Tibial artery (tissue), 4 donors: Measurements from ENCODE around the gene KIFBP.

Experiments
- DNase-seq, 2 donors: peaks; one replicate each; pipeline ENCODE4 v3.0.0-alpha.2; 2019
- H3K27ac ChIP-seq, 2 donors: fragments of 200-600 bp; sonication (generic) in 1 of 2; 1 replicate in 1 of 2; 2 replicates in 1 of 2; pipeline ENCODE4 v1.5.1; 2018 to 2019; ENCODE audit warnings: mild to moderate bottlenecking in 1 of 2
- H3K27me3 ChIP-seq, 2 donors: fragments of 200-600 bp; sonication (generic) in 1 of 2; one replicate each; pipeline versions ENCODE4 v1.5.1 to v1.6.0; 2016 to 2019
- H3K36me3 ChIP-seq, 3 donors: fragments of 200-600 bp; sonication (generic) in 2 of 3; one replicate each; pipeline ENCODE4 v1.5.1; 2016 to 2019; ENCODE audit warnings: mild to moderate bottlenecking in 2 of 3
- H3K4me1 ChIP-seq, 4 donors: fragments of 200-600 bp; sonication (generic) in 2 of 4; 1 replicate in 3 of 4; 2 replicates in 1 of 4; pipeline ENCODE4 v1.5.1; 2016 to 2019
- H3K4me3 ChIP-seq, 2 donors: fragments of 200-600 bp; sonication (generic) in 1 of 2; 1 replicate in 1 of 2; 2 replicates in 1 of 2; pipeline ENCODE4 v1.5.1; 2018 to 2019; ENCODE audit warnings: mild to moderate bottlenecking in 2 of 2
- H3K9me3 ChIP-seq, 3 donors: fragments of 200-600 bp; sonication (generic) in 1 of 3; one replicate each; pipeline ENCODE4 v1.5.1; 2016 to 2019
- intact Hi-C: fragments of 100-400 bp; cut with DNase I; formaldehyde crosslinking; loops from one replicate; pipeline ENCODE4 v1.15.0; 2023; ENCODE audit warnings: low total_unique reads
- TF ChIP-seq, protein P1 (sequence below), 2 experiments: fragments of 200-600 bp in 1 of 2; fragments of 450-650 bp in 1 of 2; IDR thresholded peaks; one replicate each; pipeline ENCODE4 v1.5.1; 2017 to 2019; ENCODE audit warnings: antibody characterized with exemption in 2 of 2, mild to moderate bottlenecking in 1 of 2, moderate library complexity in 1 of 2

KIFBP gene

DNA sequence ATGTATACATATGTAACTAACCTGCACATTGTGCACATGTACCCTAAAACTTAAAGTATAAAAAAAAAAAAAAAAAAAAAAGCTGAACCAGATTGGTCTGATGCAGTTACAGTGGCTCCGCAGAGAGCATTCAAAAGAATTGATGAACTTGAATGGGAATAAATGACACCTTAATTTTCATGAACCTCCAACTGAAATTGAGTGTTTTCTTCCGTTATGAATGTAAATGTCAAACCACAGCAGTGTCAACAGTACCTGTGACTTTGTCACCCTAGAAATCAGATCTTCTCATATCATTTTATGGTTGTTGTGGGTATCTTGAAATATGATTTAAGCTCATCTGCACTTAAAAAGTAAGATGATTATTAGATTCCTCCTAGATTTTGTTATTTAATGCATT, 66.6 kb downstream of the KIFBP start:
- intact Hi-C loops = no loop called here
- H3K27ac ChIP-seq = no peak overlapping the region
- TF ChIP-seq, protein P1, sequence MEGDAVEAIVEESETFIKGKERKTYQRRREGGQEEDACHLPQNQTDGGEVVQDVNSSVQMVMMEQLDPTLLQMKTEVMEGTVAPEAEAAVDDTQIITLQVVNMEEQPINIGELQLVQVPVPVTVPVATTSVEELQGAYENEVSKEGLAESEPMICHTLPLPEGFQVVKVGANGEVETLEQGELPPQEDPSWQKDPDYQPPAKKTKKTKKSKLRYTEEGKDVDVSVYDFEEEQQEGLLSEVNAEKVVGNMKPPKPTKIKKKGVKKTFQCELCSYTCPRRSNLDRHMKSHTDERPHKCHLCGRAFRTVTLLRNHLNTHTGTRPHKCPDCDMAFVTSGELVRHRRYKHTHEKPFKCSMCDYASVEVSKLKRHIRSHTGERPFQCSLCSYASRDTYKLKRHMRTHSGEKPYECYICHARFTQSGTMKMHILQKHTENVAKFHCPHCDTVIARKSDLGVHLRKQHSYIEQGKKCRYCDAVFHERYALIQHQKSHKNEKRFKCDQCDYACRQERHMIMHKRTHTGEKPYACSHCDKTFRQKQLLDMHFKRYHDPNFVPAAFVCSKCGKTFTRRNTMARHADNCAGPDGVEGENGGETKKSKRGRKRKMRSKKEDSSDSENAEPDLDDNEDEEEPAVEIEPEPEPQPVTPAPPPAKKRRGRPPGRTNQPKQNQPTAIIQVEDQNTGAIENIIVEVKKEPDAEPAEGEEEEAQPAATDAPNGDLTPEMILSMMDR (IDR thresholded peaks at IDR 0.05) = no peak
- H3K4me1 ChIP-seq = no peaks in the 10 kb centered on the region
- H3K9me3 ChIP-seq = no peaks in the 10 kb centered on the region
- no peak for DNase-seq
- peaks cover 0 to 5% of the 10 kb centered on the region in 2 donors for H3K27me3 ChIP-seq
- H3K36me3 ChIP-seq = no peaks in the 10 kb centered on the region
- H3K4me3 ChIP-seq = no peak overlapping the region

DNA sequence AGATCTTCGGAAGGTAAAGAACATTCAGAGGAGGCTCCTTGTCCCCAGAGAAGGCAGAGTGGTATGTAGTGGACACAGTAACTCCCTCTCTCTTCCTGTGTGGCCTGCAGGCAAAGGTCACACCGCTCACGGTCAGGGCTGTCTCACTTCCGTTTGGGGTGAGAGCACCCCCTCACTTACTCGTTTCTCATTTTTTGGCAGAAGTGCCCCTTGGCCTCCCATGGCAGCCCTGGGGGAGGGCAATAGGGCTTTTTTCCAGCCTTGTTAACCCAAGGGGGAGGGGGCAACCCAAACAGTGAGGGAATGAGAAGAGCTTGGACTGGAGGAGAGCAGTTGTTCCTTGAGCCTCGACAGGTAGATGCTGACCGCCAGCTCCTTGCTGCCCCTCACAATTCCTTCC, 67.5 kb downstream of the KIFBP start:
- H3K9me3 ChIP-seq = no peaks in the 10 kb centered on the region
- H3K4me3 ChIP-seq = no peak overlapping the region
- peaks cover 0 to 9% (median 3%) of the 10 kb centered on the region in 4 donors for H3K4me1 ChIP-seq
- no peak for DNase-seq
- peak overlapping the region in 1 of 2 donors; percentile 15 for H3K27ac ChIP-seq
- no peaks in the 10 kb centered on the region for H3K36me3 ChIP-seq
- TF ChIP-seq, protein P1 (IDR thresholded peaks at IDR 0.05) = no peak
- intact Hi-C loops = no loop called here
- peaks cover 0 to 5% of the 10 kb centered on the region in 2 donors for H3K27me3 ChIP-seq

DNA sequence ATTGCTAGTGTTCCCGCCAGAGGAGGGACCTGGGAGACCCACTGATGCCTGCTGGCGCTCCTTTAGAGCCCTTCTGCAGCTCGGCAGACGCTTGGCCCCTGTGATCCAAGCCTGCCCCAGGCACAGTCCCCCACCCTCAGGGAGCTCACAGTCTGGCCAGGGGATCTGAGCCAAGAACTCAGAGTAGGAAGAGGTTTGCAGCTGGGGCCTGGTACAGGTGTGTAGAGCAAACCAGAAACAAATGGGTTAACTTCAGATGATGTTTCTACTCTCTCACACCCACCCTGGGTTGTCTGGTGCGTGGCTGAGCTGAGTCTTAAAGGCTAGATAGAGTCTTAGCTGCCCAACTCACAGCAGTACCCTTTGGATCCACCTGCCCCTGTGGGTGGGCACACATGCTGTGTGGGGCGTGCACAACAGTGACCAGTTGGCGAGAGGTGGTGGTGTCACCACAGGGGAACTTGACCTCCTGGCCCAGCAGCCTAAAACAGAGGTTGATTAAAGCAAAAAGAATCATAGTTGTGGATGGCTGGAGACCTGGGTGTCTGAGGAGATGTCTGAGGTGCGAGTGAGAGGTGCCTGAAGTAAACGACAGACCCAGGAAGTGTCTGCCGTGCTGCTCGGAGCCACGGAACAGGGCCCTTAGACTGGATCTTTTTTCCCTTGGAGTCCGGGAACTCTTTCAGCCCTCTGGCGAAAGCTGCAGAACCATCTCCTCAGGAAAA, 68.1 kb downstream of the KIFBP start:
- Histone ChIP-seq H3K36me3 (no peaks in the 10 kb centered on the region), H3K27me3 (peaks cover 0 to 5% of the 10 kb centered on the region in 2 donors), H3K9me3 (no peaks in the 10 kb centered on the region), H3K27ac (peak overlapping the region; percentile 15 to 29), H3K4me1 (peaks cover 0 to 13% (median 8%) of the 10 kb centered on the region in 4 donors), H3K4me3 (no peak overlapping the region)
- intact Hi-C loops = no loop called here
- TF ChIP-seq, protein P1 (IDR thresholded peaks at IDR 0.05) = no peak
- DNase-seq = no peak

DNA sequence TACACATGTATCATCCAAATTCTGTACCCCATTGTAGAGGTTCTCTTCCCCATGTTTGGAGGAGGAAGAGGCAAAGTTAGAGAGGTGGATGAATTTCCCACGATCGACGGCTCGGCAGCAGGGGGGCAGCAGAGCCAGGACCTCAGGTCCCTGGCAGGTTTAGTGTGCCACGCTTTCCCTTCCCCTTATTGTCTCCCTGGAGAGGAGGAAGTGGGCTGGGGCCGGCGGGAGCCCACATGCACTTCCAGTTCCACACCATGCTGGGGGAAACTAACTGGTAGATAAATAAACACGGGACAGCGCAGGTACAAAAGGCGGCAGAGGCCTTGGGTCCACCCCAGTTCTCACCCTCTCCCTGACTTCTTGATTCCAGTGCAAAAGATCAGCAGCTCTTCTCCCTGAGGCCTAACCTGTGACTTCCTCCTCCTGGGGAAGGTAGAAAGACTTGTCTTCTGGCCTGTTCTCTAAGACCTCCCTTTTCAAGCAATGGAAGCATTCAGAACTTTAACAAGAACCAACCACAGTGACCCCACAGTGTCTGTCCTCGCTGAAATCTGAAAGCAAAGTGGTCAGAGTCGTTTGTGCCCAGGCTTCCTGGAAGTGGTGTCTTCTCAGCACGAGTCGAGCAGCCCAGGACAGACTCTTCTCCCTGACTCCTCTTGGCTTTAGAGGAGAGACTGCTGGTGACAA, 68.8 kb downstream of the KIFBP start:
- peak overlapping the region; percentile 29 to 30 for H3K27ac ChIP-seq
- no peaks in the 10 kb centered on the region for H3K9me3 ChIP-seq
- intact Hi-C loops = no loop called here
- peak; percentile 57 to 72 for DNase-seq
- no peaks in the 10 kb centered on the region for H3K36me3 ChIP-seq
- H3K27me3 ChIP-seq = peaks cover 0 to 5% of the 10 kb centered on the region in 2 donors
- peaks cover 0 to 20% (median 15%) of the 10 kb centered on the region in 4 donors for H3K4me1 ChIP-seq
- no peak overlapping the region for H3K4me3 ChIP-seq
- TF ChIP-seq, protein P1 (IDR thresholded peaks at IDR 0.05) = no peak

DNA sequence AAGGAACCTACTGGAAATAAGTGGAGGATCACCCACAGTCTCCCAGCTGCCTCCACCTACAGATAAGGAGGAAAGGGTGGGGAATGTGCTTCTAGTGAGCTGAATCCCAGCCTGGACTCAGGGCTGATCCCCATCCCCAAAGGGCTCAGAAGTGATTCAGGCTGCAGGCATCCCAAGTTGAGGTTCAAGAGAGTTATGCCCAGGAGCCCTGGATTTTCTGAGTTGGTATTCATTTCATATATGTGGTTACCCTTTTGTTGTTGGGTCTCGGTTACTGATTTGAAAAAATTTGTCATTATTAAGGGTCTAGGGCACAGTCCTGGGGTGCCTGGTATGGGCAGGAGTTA, 69.3 kb downstream of the KIFBP start:
- H3K36me3 ChIP-seq = no peaks in the 10 kb centered on the region
- H3K27me3 ChIP-seq = peaks cover 0 to 3% of the 10 kb centered on the region in 2 donors
- DNase-seq = no peak
- TF ChIP-seq, protein P1 (IDR thresholded peaks at IDR 0.05) = no peak
- H3K27ac ChIP-seq = peak overlapping the region in 1 of 2 donors; percentile 30
- no peaks in the 10 kb centered on the region for H3K9me3 ChIP-seq
- H3K4me1 ChIP-seq = peaks cover 0 to 24% (median 17%) of the 10 kb centered on the region in 4 donors
- H3K4me3 ChIP-seq = no peak overlapping the region
- intact Hi-C loops = no loop called here
